Stimulated activated CD4-positive, alpha-beta T cell treated with anti-CD3 and anti-CD28 coated beads, Interleukin-2, amount 100 ng/mL, for 48 hours (primary cell): ENCODE measurements around the gene HCN2.
A peak's percentile ranks its signal among the peaks of the same experiment; 100 is the strongest.
"Not testable (repeated sequence)": the region's sequence is repeated elsewhere in the genome, so short reads cannot be mapped to it uniquely, and the experiment has no call there.

Source experiments
- DNase-seq, 2 donors: peaks; one replicate each; pipeline ENCODE4 v3.0.0-alpha.2; 2020

HCN2 gene

GRCh38 chr19:622666-623065 is 33.0 kb downstream of the HCN2 start:
- DNase-seq = no peak

- DNase-seq = no peak
Measured at GRCh38 chr19:623175-623916, 33.7 kb downstream of the HCN2 start.

- no peak for DNase-seq
Measured at GRCh38 chr19:623974-624373, 34.3 kb downstream of the HCN2 start.

DNA sequence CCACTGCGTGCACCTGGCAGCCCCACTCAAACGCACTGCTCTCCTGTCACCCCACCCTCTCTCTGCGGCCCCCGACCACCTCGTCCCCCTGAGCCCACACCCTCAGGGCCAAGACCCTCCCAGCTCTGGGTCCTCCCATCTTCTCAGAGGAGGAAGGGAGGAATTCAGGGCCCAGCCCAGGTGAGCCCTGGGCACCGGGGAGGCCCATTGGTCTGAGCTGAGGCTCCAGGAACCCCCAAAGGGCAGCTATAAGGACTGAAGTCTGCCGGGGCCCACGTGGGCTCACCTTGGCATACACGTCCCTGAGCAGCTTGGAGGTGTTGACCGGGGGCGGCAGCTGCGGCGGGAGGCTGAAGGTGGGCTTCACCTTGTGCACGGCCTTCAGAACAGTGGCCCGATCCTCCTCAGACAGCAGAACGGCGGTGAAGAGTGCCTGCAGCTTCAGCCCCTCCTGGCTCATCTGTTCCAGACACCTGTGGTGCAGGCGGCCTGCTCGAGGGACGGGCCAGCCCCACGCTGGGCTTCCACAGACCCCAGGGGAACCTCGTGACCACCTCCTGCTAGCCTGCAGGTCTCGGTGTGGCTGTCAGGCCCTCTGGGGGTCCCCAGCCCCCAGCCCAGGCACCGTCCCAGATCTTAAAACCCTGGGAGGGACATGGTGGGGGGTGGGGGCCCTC is 34.9 kb downstream of the HCN2 start:
- no peak for DNase-seq

- no peak for DNase-seq
Measured at GRCh38 chr19:625257-625656, 35.6 kb downstream of the HCN2 start.

GRCh38 chr19:626566-626965 is 36.9 kb downstream of the HCN2 start:
- DNase-seq = not testable (repeated sequence)

- no peak for DNase-seq
Measured at GRCh38 chr19:628168-628567, 38.5 kb downstream of the HCN2 start.

DNA sequence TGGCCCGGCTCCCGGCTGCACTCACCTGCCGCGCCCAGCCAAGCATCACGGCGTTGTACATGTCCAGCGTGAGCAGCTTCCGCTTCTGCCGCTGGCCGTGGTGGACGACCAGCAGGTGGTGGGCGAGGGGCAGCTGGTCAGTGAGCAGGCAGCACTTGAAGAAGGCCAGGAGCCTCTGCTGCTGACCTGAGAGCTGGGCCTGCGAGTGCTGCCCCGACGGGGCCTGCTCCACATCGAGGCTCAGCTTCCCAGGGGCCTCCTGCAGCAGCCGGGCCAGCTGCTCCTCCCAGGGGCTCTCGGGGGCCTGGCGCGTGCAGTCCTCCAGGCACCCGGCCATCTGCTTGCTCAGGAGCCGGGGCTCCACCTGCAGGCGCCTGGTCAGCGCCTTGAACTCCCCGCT is 39.8 kb downstream of the HCN2 start:
- DNase-seq = not testable (repeated sequence)

DNA sequence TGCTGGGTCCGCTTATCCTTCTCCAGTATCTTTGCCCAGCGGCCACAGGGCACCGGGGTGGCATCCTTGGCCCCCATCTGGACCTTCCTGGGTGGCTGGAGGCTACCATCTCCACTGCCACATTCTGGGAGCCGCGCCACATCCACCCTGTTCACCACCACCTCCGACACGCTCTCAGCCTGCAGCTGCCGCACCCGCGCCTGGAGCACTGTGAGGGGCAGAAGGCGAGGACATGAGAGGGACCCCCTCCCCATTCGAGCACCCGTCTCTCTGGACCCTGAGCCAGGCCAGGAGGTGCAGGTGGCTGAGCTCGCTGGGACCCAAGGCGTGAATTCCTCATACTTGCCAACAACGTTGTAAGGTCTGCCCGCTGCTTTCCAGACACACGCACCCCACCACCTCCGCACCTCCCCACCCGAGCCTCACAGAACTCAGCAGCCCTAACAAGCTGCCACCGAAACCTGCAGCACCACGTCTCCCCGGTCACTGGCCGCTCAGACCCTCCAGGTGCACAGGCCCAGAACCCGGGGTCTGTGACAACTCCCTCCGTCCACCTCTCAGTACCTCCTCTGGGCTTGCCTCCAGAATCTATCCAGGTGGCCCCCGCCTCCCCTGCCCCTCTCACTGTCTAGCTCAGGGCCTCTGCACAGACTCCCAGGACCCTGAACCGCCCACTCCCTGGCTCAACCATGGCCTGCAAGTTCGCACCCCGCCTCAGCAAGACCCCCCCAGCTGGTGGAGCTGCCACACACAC is 40.5 kb downstream of the HCN2 start:
- DNase-seq = no peak

DNA sequence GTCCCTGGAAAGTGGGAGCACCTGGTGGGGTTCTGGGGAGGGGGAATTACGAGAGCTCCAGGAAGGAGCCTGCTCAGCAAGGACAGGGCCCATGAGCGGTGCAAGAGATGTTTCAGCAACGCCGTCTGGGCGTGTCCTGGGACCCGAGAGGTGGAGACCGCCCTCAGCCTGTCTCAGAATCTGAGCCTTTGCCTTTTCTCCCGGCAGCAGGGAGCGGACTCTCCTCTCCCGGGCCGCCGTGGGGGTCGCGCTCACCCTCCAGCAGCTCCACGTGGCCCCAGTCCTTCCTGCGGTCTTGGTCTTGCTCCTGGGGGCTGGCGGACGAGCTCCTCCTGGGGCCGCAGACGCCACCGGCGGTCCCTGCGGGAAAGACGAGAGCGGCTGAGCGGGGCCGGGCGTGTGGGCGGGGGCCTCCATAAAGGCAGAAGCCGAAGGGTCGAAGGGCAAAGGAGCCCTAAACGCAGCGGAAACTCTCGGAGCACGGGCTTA is 42.9 kb downstream of the HCN2 start:
- DNase-seq = peak; percentile 42 to 54

GRCh38 chr19:633068-633785 is 43.5 kb downstream of the HCN2 start, which contains the start of gene POLRMT:
Gene POLRMT, minus strand, starts transcription at chr19:633537. Its CDS starts 25 bp downstream, at chr19:633512.
- peak; percentile 94 for DNase-seq

- no peak for DNase-seq
Measured at GRCh38 chr19:633786-634639, 44.3 kb downstream of the HCN2 start.

- no peak for DNase-seq
Measured at GRCh38 chr19:634975-635652, 45.4 kb downstream of the HCN2 start.

- no peak for DNase-seq
Measured at GRCh38 chr19:638906-639252, 49.2 kb downstream of the HCN2 start.

DNA sequence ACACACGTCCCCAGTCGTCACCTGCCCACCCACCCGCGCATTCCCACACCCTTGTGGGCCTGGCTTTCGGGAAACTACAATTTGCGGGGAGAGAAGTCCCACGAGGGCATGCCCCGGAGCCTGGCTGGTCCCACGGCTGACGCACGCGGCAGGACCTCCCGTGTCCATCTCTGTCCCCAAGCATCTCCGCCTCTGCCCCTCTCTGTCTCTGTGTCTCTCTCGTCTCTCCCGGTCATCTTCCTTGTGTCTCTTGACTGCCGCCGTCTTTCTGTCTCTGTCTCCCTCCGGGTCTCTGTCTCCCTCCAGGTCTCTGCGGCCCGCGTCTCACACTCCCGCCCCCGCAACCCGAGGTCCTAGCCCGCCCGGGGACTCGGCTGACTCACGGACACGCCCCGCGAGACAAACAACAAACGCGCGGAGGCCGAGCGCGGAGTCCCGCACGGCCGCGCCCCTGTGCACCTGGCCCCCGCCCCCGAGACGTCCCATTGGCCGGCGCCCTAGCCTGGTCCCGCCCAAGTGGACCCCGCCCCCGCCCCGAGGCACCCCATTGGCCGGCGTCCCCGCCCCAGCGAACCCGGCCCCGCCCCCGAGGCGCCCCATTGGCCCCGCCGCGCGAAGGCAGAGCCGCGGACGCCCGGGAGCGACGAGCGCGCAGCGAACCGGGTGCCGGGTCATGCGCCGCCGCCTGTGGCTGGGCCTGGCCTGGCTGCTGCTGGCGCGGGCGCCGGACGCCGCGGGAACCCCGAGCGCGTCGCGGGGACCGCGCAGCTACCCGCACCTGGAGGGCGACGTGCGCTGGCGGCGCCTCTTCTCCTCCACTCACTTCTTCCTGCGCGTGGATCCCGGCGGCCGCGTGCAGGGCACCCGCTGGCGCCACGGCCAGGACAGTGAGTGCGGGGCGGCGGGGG is 49.8 kb downstream of the HCN2 start, which contains the start of gene FGF22:
TSS of gene FGF22 (plus strand) at position 627 of the 908 bp plus-strand sequence. CDS start at position 674, 47 bp downstream.
- peak; percentile 95 to 96 for DNase-seq

GRCh38 chr19:640161-640558 is 50.5 kb downstream of the HCN2 start:
- no peak for DNase-seq

GRCh38 chr19:640606-641189 is 51.0 kb downstream of the HCN2 start:
- DNase-seq = no peak

DNA sequence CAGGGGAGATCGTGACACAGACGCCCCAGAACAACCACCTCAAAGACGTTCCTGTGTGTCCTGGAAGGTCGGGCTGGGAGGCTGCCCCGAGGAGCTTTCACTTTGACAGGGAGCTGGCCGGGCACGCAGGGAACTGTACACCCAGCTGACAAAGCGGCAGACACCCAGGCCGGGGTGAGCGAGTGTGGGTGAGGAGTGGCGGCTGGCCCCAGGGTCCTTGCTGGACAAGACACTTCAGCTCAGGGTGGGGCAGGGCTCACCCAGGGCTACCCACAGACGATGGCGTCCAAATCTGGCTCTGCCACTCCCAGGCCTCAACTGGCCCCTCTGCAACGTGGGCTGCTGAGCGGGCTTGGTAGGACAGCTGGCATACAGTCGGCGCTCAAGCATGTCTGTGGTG is 52.0 kb downstream of the HCN2 start:
- DNase-seq = no peak
